ENCODE data around the gene AMOTL1. TPM values are rescaled to one million over a fixed set of nuclear protein-coding genes. Genes with fewer than 3 reads are reported as not detected.

AMOTL1 gene
- total and polyA plus RNA-seq, 12 donors = 3.1 to 115 (median 68.3) TPM

DNA sequence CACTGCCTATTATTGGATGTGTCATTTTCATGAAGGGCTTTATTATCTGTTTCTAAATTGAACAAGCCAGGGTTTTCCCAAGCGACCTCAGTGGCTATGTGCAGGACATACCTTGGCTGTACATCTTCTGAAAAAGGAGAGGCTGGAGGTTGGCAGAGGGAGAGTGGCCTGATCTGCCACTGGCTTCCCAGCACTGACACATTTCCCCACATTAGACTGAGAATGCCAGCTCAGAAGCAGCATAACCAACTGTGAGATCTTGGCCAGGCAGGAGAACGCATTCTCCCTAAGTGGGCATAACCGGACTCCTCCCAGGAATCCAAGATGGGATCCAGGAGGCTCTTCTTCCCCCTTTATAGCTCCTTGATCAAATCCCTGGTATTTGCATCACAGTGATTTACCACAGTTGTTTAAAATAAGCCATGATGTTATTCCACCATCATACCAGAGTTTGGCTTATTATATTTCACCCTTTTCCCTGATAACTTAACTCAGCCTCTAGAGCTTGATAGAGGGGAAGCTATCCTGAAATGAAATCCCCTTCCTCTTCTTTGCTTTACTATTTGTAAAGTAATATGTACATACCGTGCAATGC is 33.8 kb downstream of the AMOTL1 start:
- no peak overlapping the region for H3K4me3 ChIP-seq
- 74 to 94% methylated on average over 4 of the region's 4 CpGs for WGBS, 2 donors

GRCh38 chr11:94802501-94802900 is 34.3 kb downstream of the AMOTL1 start:
- Histone ChIP-seq H3K27me3 (no peaks in the 10 kb centered on the region), H3K4me1 (peaks cover 10 to 75% (median 46%) of the 10 kb centered on the region in 9 donors), H3K36me3 (peaks cover 0 to 65% (median 9%) of the 10 kb centered on the region in 9 donors), H3K4me3 (no peak overlapping the region), H3K27ac (peak overlapping the region in 3 of 10 donors; percentile 24 to 68 (median 28)), H3K9me3 (no peaks in the 10 kb centered on the region)
- DNase-seq = no peak
- WGBS, 2 donors = 81 to 85% methylated on average over 5 of the region's 5 CpGs
- intact Hi-C loops (cut with DNase I) = no loop called here
- peak in 2 of 8 donors; percentile 26 to 35 for ATAC-seq
- TF ChIP-seq CTCF (IDR thresholded peaks at IDR 0.05) = no peak

More for the DNA sequence above, 33.8 kb downstream of the AMOTL1 start:
- Histone ChIP-seq H3K27me3 (no peaks in the 10 kb centered on the region), H3K4me1 (peaks cover 10 to 75% (median 46%) of the 10 kb centered on the region in 9 donors), H3K9me3 (no peaks in the 10 kb centered on the region), H3K27ac (peak overlapping the region in 4 of 10 donors; percentile 3 to 68 (median 26)), H3K36me3 (peaks cover 0 to 65% (median 9%) of the 10 kb centered on the region in 9 donors)
- DNase-seq (no peak), ATAC-seq (peak in 4 of 8 donors; percentile 26 to 85 (median 70))
- TF ChIP-seq CTCF (IDR thresholded peaks at IDR 0.05) = no peak
- intact Hi-C loops (cut with DNase I) = no loop called here

DNA sequence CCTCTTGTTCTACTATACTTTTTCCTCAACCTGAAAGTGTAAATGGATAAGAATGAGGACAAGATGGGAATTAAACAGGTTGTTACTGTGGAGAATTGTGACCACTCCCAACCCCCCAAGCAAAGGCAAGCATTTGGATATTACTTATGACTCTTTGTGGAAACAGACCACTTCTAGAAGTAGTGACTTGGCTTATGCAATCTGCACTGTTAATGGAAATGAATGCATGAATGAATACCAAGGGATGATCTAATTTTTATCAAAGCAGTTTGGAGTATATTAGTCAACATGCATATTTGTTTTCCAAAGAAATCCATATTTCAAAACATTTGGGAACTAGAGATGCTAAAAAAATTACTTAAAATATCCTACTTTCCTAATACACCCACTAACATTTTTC is 35.3 kb downstream of the AMOTL1 start:
- H3K27ac ChIP-seq = peak overlapping the region in 1 of 10 donors; percentile 24
- TF ChIP-seq CTCF (IDR thresholded peaks at IDR 0.05) = no peak
- no peak for DNase-seq
- H3K27me3 ChIP-seq = no peaks in the 10 kb centered on the region
- no peak overlapping the region for H3K4me3 ChIP-seq
- ATAC-seq = no peak
- peaks cover 10 to 70% (median 46%) of the 10 kb centered on the region in 9 donors for H3K4me1 ChIP-seq
- H3K9me3 ChIP-seq = no peaks in the 10 kb centered on the region
- H3K36me3 ChIP-seq = peaks cover 0 to 65% (median 9%) of the 10 kb centered on the region in 9 donors
- intact Hi-C loops (cut with DNase I) = no loop called here

- H3K27me3 ChIP-seq = no peaks in the 10 kb centered on the region
- no peak for ATAC-seq
- H3K4me1 ChIP-seq = peaks cover 10 to 73% (median 45%) of the 10 kb centered on the region in 9 donors
- peaks cover 0 to 60% (median 3%) of the 10 kb centered on the region in 9 donors for H3K36me3 ChIP-seq
- intact Hi-C loops (cut with DNase I) = no loop called here
- no peak for TF ChIP-seq CTCF (IDR thresholded peaks at IDR 0.05)
- 83 to 91% methylated on average over 4 of the region's 4 CpGs for WGBS, 2 donors
- H3K9me3 ChIP-seq = no peaks in the 10 kb centered on the region
- DNase-seq = no peak
- no peak overlapping the region for H3K4me3 ChIP-seq
- peak overlapping the region in 1 of 10 donors; percentile 43 for H3K27ac ChIP-seq
Measured at GRCh38 chr11:94804874-94805273, 36.7 kb downstream of the AMOTL1 start.
